Endothelial cell of umbilical vein (primary cell): Measurements from ENCODE around the gene RHBDD3. TPM values are rescaled to one million over a fixed set of nuclear protein-coding genes. Genes with fewer than 3 reads are reported as not detected.

Source experiments
- BruUV-seq: library from RNA; stranded (reverse); fragments of 400-500 nt; replicated peaks from 2 replicates; lab custom pipeline; 2021; lab: Mats Ljungman, UMichigan
- CTCF ChIA-PET: fragments of 300-600, 350-600 bp; sonication (Branson Sonifier 250); formaldehyde crosslinking; loops from one replicate; lab custom pipeline; 2021; ENCODE audit warnings: antibody characterized with exemption, inconsistent platforms; lab: Charles Lee
- POLR2A ChIA-PET: fragments of 300-600, 350-600 bp; sonication (Branson Sonifier 250); formaldehyde crosslinking; loops from one replicate; lab custom pipeline; 2021; ENCODE audit warnings: antibody characterized with exemption, inconsistent platforms; lab: Charles Lee
- DNase-seq: peaks from one replicate; pipeline ENCODE4 v3.0.0-alpha.2; 2011; ENCODE audit warnings: low read depth, low spot score
- FAIRE-seq: peaks from 2 replicates; lab custom pipeline; 2011; peaks lifted over from hg19 to GRCh38; lab: Jason Lieb, UNC
- H2AFZ ChIP-seq: 2 replicates; pipeline ENCODE4 v1.6.0; 2012; ENCODE audit warnings: low read depth, low read length, control low read depth, inconsistent platforms
- H3K27ac ChIP-seq: 2 replicates; pipeline ENCODE4 v1.5.1; 2011; ENCODE audit warnings: low read depth, mild to moderate bottlenecking, control low read depth, low read length, moderate library complexity; ENCODE audit not compliant: insufficient read depth
- H3K27me3 ChIP-seq, 2 experiments: 2 replicates each; pipeline versions ENCODE4 v1.6.0 to v1.6.1; 2011; ENCODE audit warnings: low read length in 2 of 2, mixed read lengths in 1 of 2; ENCODE audit not compliant: control insufficient read depth in 2 of 2, insufficient read depth in 2 of 2
- H3K36me3 ChIP-seq, 2 experiments: 2 replicates in 1 of 2; 3 replicates in 1 of 2; pipeline ENCODE4 v1.5.1; 2011; ENCODE audit warnings: low read length in 2 of 2, mild to moderate bottlenecking in 1 of 2, moderate library complexity in 1 of 2; ENCODE audit not compliant: control insufficient read depth in 2 of 2, insufficient read depth in 2 of 2; ENCODE audit errors: extremely low read depth in 1 of 2
- H3K4me1 ChIP-seq: 3 replicates; pipeline ENCODE4 v1.5.1; 2011; ENCODE audit warnings: mild to moderate bottlenecking, low read length; ENCODE audit not compliant: control insufficient read depth, insufficient read depth; ENCODE audit errors: extremely low read depth
- H3K4me2 ChIP-seq: 2 replicates; pipeline ENCODE4 v1.6.1; 2011; ENCODE audit warnings: low read length, control low read depth, mixed read lengths; ENCODE audit not compliant: insufficient read depth
- H3K4me3 ChIP-seq, 3 experiments: fragments of 200-600 bp in 1 of 3; sonication (generic), shearing (Covaris generic) in 1 of 3; replicated peaks in 1 of 3; 2 replicates each; pipeline ENCODE4 v1.5.1; 2011 to 2016; ENCODE audit warnings: control low read depth in 3 of 3, low read length in 3 of 3, mild to moderate bottlenecking in 2 of 3, inconsistent platforms in 1 of 3, low read depth in 1 of 3, moderate library complexity in 1 of 3; ENCODE audit not compliant: insufficient read depth in 1 of 3
- H3K79me2 ChIP-seq: 2 replicates; pipeline ENCODE4 v1.6.0; 2012; ENCODE audit warnings: low read length, inconsistent platforms; ENCODE audit not compliant: control insufficient read depth, insufficient read depth
- H3K9ac ChIP-seq: replicated peaks from 2 replicates; pipeline ENCODE3; 2011; ENCODE audit warnings: low read length, control low read depth; ENCODE audit not compliant: insufficient read depth; ENCODE audit errors: extremely low read depth
- H3K9me1 ChIP-seq: replicated peaks from 3 replicates; pipeline ENCODE4 v1.6.0; 2011; ENCODE audit warnings: mild to moderate bottlenecking, low read length; ENCODE audit not compliant: control insufficient read depth, insufficient read depth; ENCODE audit errors: extremely low read depth
- H3K9me3 ChIP-seq: replicated peaks from 2 replicates; pipeline ENCODE4 v1.5.1; 2012; ENCODE audit warnings: low read length, inconsistent platforms; ENCODE audit not compliant: control insufficient read depth, insufficient read depth
- H4K20me1 ChIP-seq: replicated peaks from 2 replicates; pipeline ENCODE3; 2011; ENCODE audit warnings: mild to moderate bottlenecking, low read length; ENCODE audit not compliant: control insufficient read depth, insufficient read depth; ENCODE audit errors: extremely low read depth
- GATA2 ChIP-seq: IDR thresholded peaks from 2 replicates; pipeline ENCODE4 v1.7.0; 2011; ENCODE audit warnings: low read depth, mild to moderate bottlenecking, moderate library complexity, mixed read lengths, low read length; ENCODE audit not compliant: insufficient read length, insufficient read depth
- JUN ChIP-seq: IDR thresholded peaks from 2 replicates; pipeline ENCODE4 v1.6.1; 2011; ENCODE audit warnings: borderline replicate concordance, low read depth; ENCODE audit not compliant: insufficient read length, insufficient read depth
- MAX ChIP-seq: IDR thresholded peaks from 2 replicates; pipeline ENCODE4 v1.6.1; 2011; ENCODE audit not compliant: insufficient read depth, insufficient read length
- MYC ChIP-seq: IDR thresholded peaks from one replicate; pipeline ENCODE4 v1.6.1; 2011; ENCODE audit warnings: mild to moderate bottlenecking, low read depth, low read length
- POLR2AphosphoS5 ChIP-seq: IDR thresholded peaks from 2 replicates; pipeline ENCODE4 v1.6.1; 2012; ENCODE audit warnings: low read depth, mild to moderate bottlenecking, control low read depth, low read length, moderate library complexity; ENCODE audit not compliant: insufficient read depth
- dilution Hi-C: fragments of 300-500 bp; cut with MboI; formaldehyde crosslinking; loops from one replicate; pipeline ENCODE4 v1.15.0; 2019; ENCODE audit warnings: low sequenced_read_pairs; ENCODE audit not compliant: extremely low pct_ligation_motif_present
- intact Hi-C: fragments of 100-400 bp; cut with micrococcal nuclease; formaldehyde crosslinking; loops from one replicate; pipeline ENCODE4 v1.10.0; 2022
- polyA plus RNA-seq, 4 experiments: library from polyadenylated mRNA; depleted of rRNA in 3 of 4; stranded (reverse) in 3 of 4; unstranded in 1 of 4; fragments of >200 nt; gene quantifications; 2 replicates each; pipeline versions ENCODE4 v1.2.1 to v1.2.3, GENCODE V29; 2011 to 2012; ENCODE audit warnings: missing spikeins in 1 of 4
- total RNA-seq: library from RNA; stranded (reverse); gene quantifications from 2 replicates; pipeline ENCODE4 v1.2.3, GENCODE V29; 2021

The RHBDD3 gene
- total and polyA plus RNA-seq, 2 donors (not counting 3 experiments of a cell fraction or from before 2014, with no cell fraction given): 31.3 to 37.2 TPM

DNA sequence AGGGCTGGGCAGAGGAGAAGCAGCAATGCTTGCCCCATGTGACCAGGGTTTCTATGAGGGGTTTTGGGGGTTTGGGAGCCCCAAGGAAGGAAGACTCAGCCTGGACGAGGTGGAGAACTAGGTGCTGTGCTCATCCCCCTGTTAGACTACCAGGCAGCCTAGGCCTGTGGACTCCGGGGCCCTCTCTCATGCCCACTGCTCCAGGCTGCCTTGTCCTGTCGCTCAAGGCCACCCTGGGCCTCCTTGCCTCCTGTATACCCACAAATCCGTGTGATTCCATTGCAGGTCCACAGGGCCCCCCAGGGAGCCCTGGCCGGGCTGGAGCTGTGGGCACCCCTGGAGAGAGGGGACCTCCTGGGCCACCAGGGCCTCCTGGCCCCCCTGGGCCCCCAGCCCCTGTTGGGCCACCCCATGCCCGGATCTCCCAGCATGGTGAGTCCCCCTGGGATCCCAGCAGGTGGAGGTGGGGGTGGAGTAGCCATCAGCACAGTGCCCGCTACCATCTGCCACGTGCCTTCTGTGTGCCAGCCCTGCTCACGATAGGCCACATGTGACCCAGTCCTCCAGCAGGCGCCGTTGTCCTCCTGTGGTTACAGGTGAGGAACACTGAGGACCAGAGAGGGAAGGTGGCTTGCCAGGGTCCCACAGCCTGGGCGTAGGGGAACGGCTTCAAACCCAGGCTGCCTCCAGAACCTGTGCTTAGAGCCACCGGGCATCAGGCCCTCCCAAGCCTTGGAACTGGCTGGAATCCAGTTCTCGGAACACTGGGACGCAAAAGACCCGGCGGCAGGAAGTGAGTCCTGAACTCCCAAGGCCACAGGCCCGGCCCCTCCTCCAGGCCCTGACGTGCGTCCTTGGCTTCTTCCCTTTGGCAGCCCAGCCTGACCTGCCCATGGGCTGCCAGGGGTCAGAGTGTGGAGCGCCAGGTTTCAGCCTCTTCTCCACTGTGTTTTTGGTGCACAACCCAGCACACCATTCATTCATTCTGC is 35.5 kb downstream of the RHBDD3 start:
- ChIA-PET CTCF (interaction anchor here (1.8 kb wide), 1 partner anchor 13 kb away, joined by 4 read pairs; no protein-coding TSS in a partner anchor), POLR2A (no interaction called here)
- H3K79me2 ChIP-seq: no peaks in the 10 kb centered on the region
- peaks cover 8% of the 10 kb centered on the region for H3K4me1 ChIP-seq
- peak overlapping the region; percentile 88 for H2AFZ ChIP-seq
- intact Hi-C loops: no loop called here
- no peaks in the 10 kb centered on the region for H3K9me1 ChIP-seq
- H3K4me3 ChIP-seq: no peak overlapping the region
- BruUV-seq: no TSS peak
- H3K27ac ChIP-seq: no peak overlapping the region
- no peak overlapping the region for H3K9ac ChIP-seq
- H3K9me3 ChIP-seq: no peaks in the 10 kb centered on the region
- H3K27me3 ChIP-seq: no peaks in the 10 kb centered on the region
- no peaks in the 10 kb centered on the region for H3K36me3 ChIP-seq
- DNase-seq (peak; percentile 36), FAIRE-seq (peak; percentile 78)
- dilution Hi-C loops: no loop called here
- no peak for TF ChIP-seq POLR2AphosphoS5
- TF ChIP-seq GATA2: no peak
- TF ChIP-seq MAX: no peak
- no peak for TF ChIP-seq JUN
- TF ChIP-seq MYC: no peak
- no peaks in the 10 kb centered on the region for H4K20me1 ChIP-seq
- H3K4me2 ChIP-seq: no peak overlapping the region
